HFF-Myc (cell line): ENCODE data around the gene ABCC6.

ENCODE experiments used
- DNase-seq: peaks from one replicate; pipeline ENCODE4 v3.0.0-alpha.2; 2011; ENCODE audit warnings: low read depth; ENCODE audit errors: extremely low read depth
- H3K4me3 ChIP-seq: replicated peaks from 2 replicates; pipeline ENCODE4 v1.5.1; 2011; ENCODE audit warnings: low read depth, mild to moderate bottlenecking, control low read depth, low read length
- TF ChIP-seq, protein P1 (sequence below): IDR thresholded peaks from 2 replicates; pipeline ENCODE4 v1.5.1; 2012; ENCODE audit warnings: mild to moderate bottlenecking, low read depth, low read length, control low read depth; ENCODE audit errors: missing control alignments

ABCC6 gene

GRCh38 chr16:16131204-16131603 lies 92.1 kb downstream of the ABCC6 start:
- DNase-seq: no peak
- TF ChIP-seq, protein P1, sequence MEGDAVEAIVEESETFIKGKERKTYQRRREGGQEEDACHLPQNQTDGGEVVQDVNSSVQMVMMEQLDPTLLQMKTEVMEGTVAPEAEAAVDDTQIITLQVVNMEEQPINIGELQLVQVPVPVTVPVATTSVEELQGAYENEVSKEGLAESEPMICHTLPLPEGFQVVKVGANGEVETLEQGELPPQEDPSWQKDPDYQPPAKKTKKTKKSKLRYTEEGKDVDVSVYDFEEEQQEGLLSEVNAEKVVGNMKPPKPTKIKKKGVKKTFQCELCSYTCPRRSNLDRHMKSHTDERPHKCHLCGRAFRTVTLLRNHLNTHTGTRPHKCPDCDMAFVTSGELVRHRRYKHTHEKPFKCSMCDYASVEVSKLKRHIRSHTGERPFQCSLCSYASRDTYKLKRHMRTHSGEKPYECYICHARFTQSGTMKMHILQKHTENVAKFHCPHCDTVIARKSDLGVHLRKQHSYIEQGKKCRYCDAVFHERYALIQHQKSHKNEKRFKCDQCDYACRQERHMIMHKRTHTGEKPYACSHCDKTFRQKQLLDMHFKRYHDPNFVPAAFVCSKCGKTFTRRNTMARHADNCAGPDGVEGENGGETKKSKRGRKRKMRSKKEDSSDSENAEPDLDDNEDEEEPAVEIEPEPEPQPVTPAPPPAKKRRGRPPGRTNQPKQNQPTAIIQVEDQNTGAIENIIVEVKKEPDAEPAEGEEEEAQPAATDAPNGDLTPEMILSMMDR: no peak
- H3K4me3 ChIP-seq: no peak overlapping the region

GRCh38 chr16:16127469-16128116 lies 95.7 kb downstream of the ABCC6 start:
- peak; percentile 27 for DNase-seq
- no peak overlapping the region for H3K4me3 ChIP-seq
- TF ChIP-seq, protein P1: peak; percentile 82

DNA sequence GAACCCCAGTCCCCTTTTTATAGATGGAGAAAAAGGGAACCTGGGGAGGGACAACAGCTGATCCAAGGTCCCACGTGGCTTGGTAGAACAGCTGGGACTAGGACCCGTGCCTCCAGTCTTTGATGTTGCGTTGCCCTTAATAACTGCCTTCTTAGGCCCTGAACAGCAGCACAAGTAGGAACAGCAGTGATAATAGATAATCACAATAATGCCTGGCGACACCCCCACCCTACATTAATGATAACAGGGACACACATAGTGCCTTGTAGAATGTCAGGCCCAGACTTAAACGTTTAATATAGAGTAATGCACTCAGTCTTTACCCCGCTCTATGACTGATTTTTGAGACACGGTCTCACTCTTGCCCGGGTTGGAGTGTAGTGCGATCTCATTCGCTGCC lies 96.4 kb downstream of the ABCC6 start:
- TF ChIP-seq, protein P1: no peak
- DNase-seq: no peak
- H3K4me3 ChIP-seq: no peak overlapping the region

- no peak for DNase-seq
- no peak overlapping the region for H3K4me3 ChIP-seq
- TF ChIP-seq, protein P1: no peak
Observed at GRCh38 chr16:16124974-16125373, 98.3 kb downstream of the ABCC6 start.

DNA sequence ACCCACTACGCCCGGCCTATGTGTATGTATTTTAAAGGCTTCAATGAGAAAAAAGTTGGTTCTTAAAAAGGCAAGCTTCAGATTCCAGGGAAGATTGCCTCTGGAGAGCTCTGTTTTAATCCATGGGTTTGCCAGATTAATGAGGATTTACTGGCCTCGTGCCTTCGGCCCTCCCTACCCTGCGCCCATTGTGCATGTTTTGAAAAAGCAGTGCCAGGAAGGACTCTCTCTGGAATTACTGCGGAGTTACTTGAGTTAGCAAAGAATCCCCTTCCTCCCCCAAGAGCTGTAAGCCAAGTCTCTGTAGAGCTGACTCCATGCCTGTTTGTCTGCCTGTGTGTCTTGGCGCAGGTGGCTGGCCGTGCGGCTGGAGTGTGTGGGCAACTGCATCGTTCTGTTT lies 98.9 kb downstream of the ABCC6 start:
- TF ChIP-seq, protein P1: no peak
- no peak for DNase-seq
- no peak overlapping the region for H3K4me3 ChIP-seq

DNA sequence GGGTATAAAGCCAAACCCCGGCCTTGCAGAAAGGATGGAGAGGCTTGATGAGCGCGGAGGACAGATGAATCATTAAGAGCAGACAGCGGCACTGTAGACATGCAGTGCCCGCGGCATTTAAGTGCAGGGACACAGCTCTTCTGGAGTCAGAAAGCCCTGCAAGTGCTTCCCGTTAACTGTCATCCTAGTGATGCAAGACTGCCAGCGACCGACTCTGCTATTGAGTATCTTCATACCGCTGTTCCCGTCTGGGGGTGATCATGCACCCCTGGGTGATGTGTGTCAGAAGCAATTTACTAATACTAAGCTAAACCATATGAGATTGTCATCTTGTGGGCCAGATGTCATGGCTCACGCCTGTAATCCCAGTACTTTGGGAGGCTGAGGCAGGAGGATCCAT lies 101.0 kb downstream of the ABCC6 start:
- no peak overlapping the region for H3K4me3 ChIP-seq
- TF ChIP-seq, protein P1: no peak
- DNase-seq: no peak
